Hematopoietic multipotent progenitor cell treated with erythropoietin and hydrocortisone succinate and interleukin-3 and kit ligand, for 15 days (in vitro differentiated cells): ENCODE results near the gene FRMD4A.
"Not testable (repeated sequence)": the region's sequence is repeated elsewhere in the genome, so short reads cannot be mapped to it uniquely, and the experiment has no call there.

ENCODE experiments used
- DNase-seq: peaks from one replicate; pipeline ENCODE4 v3.0.0-alpha.2; 2015; ENCODE audit warnings: low spot score

FRMD4A gene

GRCh38 chr10:13946209-13946460, 384.6 kb downstream of the FRMD4A start:
- no peak for DNase-seq

- no peak for DNase-seq
These were observed 385.1 kb downstream of the FRMD4A start for GRCh38 chr10:13945390-13946208.

GRCh38 chr10:13944823-13945222, 385.9 kb downstream of the FRMD4A start:
- DNase-seq, result no peak

GRCh38 chr10:13943735-13944398, 386.9 kb downstream of the FRMD4A start:
- DNase-seq, result no peak

GRCh38 chr10:13942035-13942434, 388.7 kb downstream of the FRMD4A start:
- DNase-seq, result no peak

- DNase-seq, result no peak
These were observed 391.3 kb downstream of the FRMD4A start for GRCh38 chr10:13939391-13939790.

GRCh38 chr10:13938950-13939349, 391.8 kb downstream of the FRMD4A start:
- DNase-seq, result no peak

- DNase-seq, result no peak
These were observed 393.9 kb downstream of the FRMD4A start for GRCh38 chr10:13936826-13937225.

- DNase-seq, result no peak
These were observed 400.6 kb downstream of the FRMD4A start for GRCh38 chr10:13930120-13930519.

- DNase-seq, result no peak
These were observed 402.3 kb downstream of the FRMD4A start for GRCh38 chr10:13928451-13928850.

- no peak for DNase-seq
These were observed 404.5 kb downstream of the FRMD4A start for GRCh38 chr10:13925971-13926780.

- no peak for DNase-seq
These were observed 406.5 kb downstream of the FRMD4A start for GRCh38 chr10:13924040-13924725.

GRCh38 chr10:13922586-13922985, 408.1 kb downstream of the FRMD4A start:
- DNase-seq, result no peak

GRCh38 chr10:13921941-13922340, 408.8 kb downstream of the FRMD4A start:
- no peak for DNase-seq

- not testable (repeated sequence) for DNase-seq
These were observed 409.6 kb downstream of the FRMD4A start for GRCh38 chr10:13921131-13921530.

GRCh38 chr10:13920465-13920864, 410.3 kb downstream of the FRMD4A start:
- no peak for DNase-seq

- DNase-seq, result no peak
These were observed 410.7 kb downstream of the FRMD4A start for GRCh38 chr10:13920031-13920430.

GRCh38 chr10:13917791-13918190, 412.9 kb downstream of the FRMD4A start:
- DNase-seq, result no peak

- DNase-seq, result no peak
These were observed 414.3 kb downstream of the FRMD4A start for GRCh38 chr10:13916384-13916947.

GRCh38 chr10:13915710-13916109, 415.0 kb downstream of the FRMD4A start:
- DNase-seq, result no peak

- no peak for DNase-seq
These were observed 416.8 kb downstream of the FRMD4A start for GRCh38 chr10:13913897-13914296.
